Superior temporal gyrus (tissue), 1 donor: ENCODE data around the gene ZNRF1.
"Not testable (repeated sequence)": the region's sequence is repeated elsewhere in the genome, so short reads cannot be mapped to it uniquely, and the experiment has no call there.

Experiments used
- DNase-seq: peaks from one replicate; pipeline ENCODE4 v3.0.0-alpha.2; 2016; ENCODE audit errors: extremely low spot score

The ZNRF1 gene

GRCh38 chr16:74998481-74999218, at the start of gene ZNRF1:
TSS of gene ZNRF1 (plus strand) at chr16:74999024. CDS start at chr16:74999672, 648 bp downstream.
- peak; percentile 80 for DNase-seq

GRCh38 chr16:74949309-74949708, 49.5 kb upstream of the ZNRF1 start:
- no peak for DNase-seq

- no peak for DNase-seq
These were observed 48.3 kb upstream of the ZNRF1 start for GRCh38 chr16:74950511-74950910.

GRCh38 chr16:74951206-74951605, 47.6 kb upstream of the ZNRF1 start:
- DNase-seq, result no peak

GRCh38 chr16:74951681-74952080, 47.1 kb upstream of the ZNRF1 start:
- DNase-seq, result no peak

GRCh38 chr16:74954763-74955162, 44.1 kb upstream of the ZNRF1 start:
- DNase-seq, result peak; percentile 72

- DNase-seq, result no peak
These were observed 25.5 kb upstream of the ZNRF1 start for GRCh38 chr16:74973304-74973703.

GRCh38 chr16:74975591-74975990, 23.2 kb upstream of the ZNRF1 start:
- DNase-seq, result no peak

GRCh38 chr16:74982256-74982655, 16.6 kb upstream of the ZNRF1 start:
- no peak for DNase-seq

GRCh38 chr16:74984194-74984528, 14.7 kb upstream of the ZNRF1 start:
- DNase-seq, result no peak

- DNase-seq, result peak; percentile 100
These were observed 14.1 kb upstream of the ZNRF1 start, which contains the start of gene WDR59 for GRCh38 chr16:74984529-74985296. TSS of gene WDR59 (minus strand) at chr16:74985123. CDS start at chr16:74985017, 106 bp downstream.

GRCh38 chr16:74987027-74987681, 11.7 kb upstream of the ZNRF1 start:
- DNase-seq, result no peak

- not testable (repeated sequence) for DNase-seq
These were observed 9.0 kb upstream of the ZNRF1 start for GRCh38 chr16:74989864-74990263.

GRCh38 chr16:74990832-74991231, 8.0 kb upstream of the ZNRF1 start:
- DNase-seq, result no peak

- DNase-seq, result no peak
These were observed 7.6 kb upstream of the ZNRF1 start for GRCh38 chr16:74991268-74991592.

GRCh38 chr16:74991593-74992403, 7.0 kb upstream of the ZNRF1 start:
- DNase-seq, result no peak

- no peak for DNase-seq
These were observed 2.8 kb upstream of the ZNRF1 start for GRCh38 chr16:74995986-74996385.

GRCh38 chr16:74997042-74997491, 1.8 kb upstream of the ZNRF1 start:
- DNase-seq, result no peak

GRCh38 chr16:74999219-74999608, 390 bp downstream of the ZNRF1 start:
- no peak for DNase-seq

GRCh38 chr16:74999609-75000480, 1.0 kb downstream of the ZNRF1 start:
- DNase-seq, result peak; percentile 42
